Pancreas (tissue), 10 donors: Measurements from ENCODE around the gene KLHL25. TPM values are rescaled to one million over a fixed set of nuclear protein-coding genes. Genes with fewer than 3 reads are reported as not detected.

Source experiments
- ATAC-seq, 4 donors: fragments of 200-7000 bp; cut with Tn5 transposase; one replicate each; pipeline versions ENCODE4 v1.8.0 to v1.9.1; 2020; ENCODE audit warnings: mild to moderate bottlenecking in 4 of 4, moderate library complexity in 4 of 4
- DNase-seq, 6 donors: peaks; one replicate each; pipeline ENCODE4 v3.0.0-alpha.2; 2020
- FAIRE-seq: peaks from 2 replicates; lab custom pipeline; 2012; peaks lifted over from hg19 to GRCh38; lab: Jason Lieb, UNC
- H3K27ac ChIP-seq, 4 donors: fragments of 200-600 bp; sonication (generic); 1 replicate in 3 of 4; 2 replicates in 1 of 4; pipeline versions ENCODE4 v1.5.0 to v1.8.0; 2020
- H3K27me3 ChIP-seq, 4 donors: fragments of 200-600 bp; one replicate each; pipeline ENCODE4 v1.8.0; 2021
- H3K36me3 ChIP-seq, 3 donors: fragments of 200-600 bp; sonication (generic) in 1 of 3; one replicate each; pipeline versions ENCODE4 v1.5.0 to v1.8.0; 2020 to 2021
- H3K4me1 ChIP-seq, 3 donors: fragments of 200-600 bp; one replicate each; pipeline ENCODE4 v1.8.0; 2021
- H3K4me3 ChIP-seq, 4 donors: fragments of 200-600 bp; sonication (generic) in 2 of 4; one replicate each; pipeline versions ENCODE4 v1.5.0 to v1.8.0; 2020 to 2021
- H3K9me3 ChIP-seq, 4 donors: fragments of 200-600 bp; one replicate each; pipeline ENCODE4 v1.8.0; 2021
- CTCF ChIP-seq, 4 donors: fragments of 200-600 bp; sonication (generic) in 3 of 4; IDR thresholded peaks; one replicate each; pipeline versions ENCODE4 v1.5.0 to v1.8.0; 2021; ENCODE audit warnings: antibody characterized with exemption in 4 of 4
- WGBS, 2 donors: extraction: QIAGEN DNeasy Blood & Tissue Kit; methylation state at CpG; one replicate each; pipeline ENCODE4 v1.1.7; 2013; 5-methylcytosine and 5-hydroxymethylcytosine counted together
- intact Hi-C, 3 donors: fragments of 100-400 bp; cut with DNase I; formaldehyde crosslinking; loops; one replicate each; pipeline versions ENCODE4 v1.11.1 to v1.14.2; 2022
- polyA plus RNA-seq, 2 donors: library from polyadenylated mRNA; stranded (reverse); fragments of 200-250 nt; gene quantifications; one replicate each; pipeline ENCODE4 v1.2.3, GENCODE V29; 2013
- total RNA-seq, 6 donors: library from RNA; stranded (reverse); fragmentation: NEBNext Ultra II Directional in 4 of 6; extraction: Animal tissue kit (Norgen Biotek cat#: 25700) in 4 of 6; gene quantifications; one replicate each; pipeline versions ENCODE4 v1.2.1 to v1.2.4, GENCODE V29; 2021 to 2023
- donor health status: healthy with polysubstance abuse.
- donor health status: DM: no; HTN: no; CAD: no; lungs with moderate emphysema.
- donor health status: DM: no; HTN: no; CAD: no.
- donor health status: control.
- donor health status: control.
- donor health status: Bipolar disorder and iron deficiency.
- donor health status: DM: yes; HTN: yes; CAD: no.
- donor health status: DM: no; HTN: no; CAD: no.
- donor health status: DM: no; HTN: no; CAD: no.
- donor health status: DM: yes; HTN: yes; CAD: no.

Gene KLHL25
- total and polyA plus RNA-seq, 8 donors: 0.93 to 3.3 (median 2.0) TPM

GRCh38 chr15:85726454-85726853, 68.3 kb downstream of the KLHL25 start:
- H3K27me3 ChIP-seq: no peaks in the 10 kb centered on the region
- H3K4me3 ChIP-seq: no peak overlapping the region
- TF ChIP-seq CTCF (IDR thresholded peaks at IDR 0.05): no peak
- H3K9me3 ChIP-seq: no peaks in the 10 kb centered on the region
- H3K36me3 ChIP-seq: peaks cover 0 to 85% (median 49%) of the 10 kb centered on the region in 3 donors
- intact Hi-C loops: loop anchor here in 1 of 3 donors (5.0 kb wide), 1 partner anchor 106 kb away; no protein-coding TSS in a partner anchor
- FAIRE-seq: no peak
- H3K4me1 ChIP-seq: no peaks in the 10 kb centered on the region
- no peak overlapping the region for H3K27ac ChIP-seq
- WGBS, 2 donors: 86 to 89% methylated on average over 2 of the region's 2 CpGs
- no peak for DNase-seq
- ATAC-seq: no peak

GRCh38 chr15:85725564-85725963, 69.2 kb downstream of the KLHL25 start:
- intact Hi-C loops: loop anchor here in 1 of 3 donors (5.0 kb wide), 1 partner anchor 107 kb away; no protein-coding TSS in a partner anchor
- H3K27me3 ChIP-seq: no peaks in the 10 kb centered on the region
- no peak for TF ChIP-seq CTCF (IDR thresholded peaks at IDR 0.05)
- peaks cover 0 to 85% (median 51%) of the 10 kb centered on the region in 3 donors for H3K36me3 ChIP-seq
- H3K4me1 ChIP-seq: no peaks in the 10 kb centered on the region
- WGBS, 2 donors: 88% methylated on average over 4 of the region's 4 CpGs
- H3K4me3 ChIP-seq: no peak overlapping the region
- H3K27ac ChIP-seq: peak overlapping the region in 1 of 4 donors; percentile 1
- DNase-seq: no peak
- no peak for ATAC-seq
- H3K9me3 ChIP-seq: no peaks in the 10 kb centered on the region
- FAIRE-seq: no peak

GRCh38 chr15:85725019-85725418, 69.7 kb downstream of the KLHL25 start:
- intact Hi-C loops: loop anchor here in 1 of 3 donors (5.0 kb wide), 1 partner anchor 107 kb away; no protein-coding TSS in a partner anchor
- ATAC-seq (peak in 1 of 4 donors; percentile 24), DNase-seq (no peak), FAIRE-seq (no peak)
- Histone ChIP-seq H3K27ac (no peak overlapping the region), H3K36me3 (peaks cover 0 to 87% (median 55%) of the 10 kb centered on the region in 3 donors), H3K4me3 (no peak overlapping the region), H3K9me3 (no peaks in the 10 kb centered on the region), H3K27me3 (no peaks in the 10 kb centered on the region), H3K4me1 (no peaks in the 10 kb centered on the region)
- WGBS, 2 donors: 57 to 62% methylated on average over 3 of the region's 3 CpGs
- no peak for TF ChIP-seq CTCF (IDR thresholded peaks at IDR 0.05)

GRCh38 chr15:85723960-85724945, 70.5 kb downstream of the KLHL25 start:
- intact Hi-C loops: no loop called here
- Histone ChIP-seq H3K36me3 (peaks cover 0 to 87% (median 63%) of the 10 kb centered on the region in 3 donors), H3K27ac (peak overlapping the region in 1 of 4 donors; percentile 18), H3K4me3 (no peak overlapping the region), H3K27me3 (no peaks in the 10 kb centered on the region), H3K9me3 (no peaks in the 10 kb centered on the region), H3K4me1 (no peaks in the 10 kb centered on the region)
- no peak for FAIRE-seq
- 55 to 59% methylated on average over 10 of the region's 10 CpGs for WGBS, 2 donors
- DNase-seq: no peak
- no peak for TF ChIP-seq CTCF (IDR thresholded peaks at IDR 0.05)
- ATAC-seq: peak in 2 of 4 donors; percentile 12 to 16
